LNCAP (cell line): ENCODE measurements around the gene SPTY2D1.

Experiments
- CTCF ChIP-seq: fragments of 450-650 bp; IDR thresholded peaks from 2 replicates; pipeline ENCODE4 v1.5.1; 2017; ENCODE audit warnings: mild to moderate bottlenecking

Gene SPTY2D1

DNA sequence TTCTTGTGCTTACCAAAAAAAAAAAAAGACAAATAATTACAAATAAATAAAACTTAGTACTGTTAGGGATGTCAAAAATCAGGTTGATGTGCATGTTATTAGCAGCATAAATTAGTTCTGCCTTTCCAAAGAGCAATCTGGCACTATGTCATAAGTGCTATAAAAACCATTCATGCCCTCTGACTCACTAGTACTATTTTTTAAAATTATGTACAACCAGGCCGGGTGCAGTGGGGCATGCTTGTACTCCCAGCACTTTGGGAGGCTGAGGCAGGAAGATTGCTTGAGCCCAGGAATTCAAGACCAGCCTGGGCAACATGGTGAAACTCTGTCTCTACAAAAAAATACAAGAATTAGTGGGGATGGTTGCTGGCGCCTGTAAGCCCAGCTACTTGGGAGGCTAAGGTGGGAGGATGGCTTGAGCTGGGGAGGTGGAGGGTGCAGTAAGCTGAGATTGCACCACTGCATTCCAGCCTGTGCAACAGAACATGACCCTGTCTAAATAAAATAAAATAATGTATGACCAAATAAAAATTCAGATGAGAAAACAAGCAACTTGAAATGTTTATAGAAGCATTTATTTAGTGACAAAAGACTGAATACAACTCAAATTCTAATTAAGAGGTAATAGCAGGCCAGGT lies 70.9 kb downstream of the SPTY2D1 start:
- no peak for TF ChIP-seq CTCF
